ENCODE data around the gene CD4.

The CD4 gene

DNA sequence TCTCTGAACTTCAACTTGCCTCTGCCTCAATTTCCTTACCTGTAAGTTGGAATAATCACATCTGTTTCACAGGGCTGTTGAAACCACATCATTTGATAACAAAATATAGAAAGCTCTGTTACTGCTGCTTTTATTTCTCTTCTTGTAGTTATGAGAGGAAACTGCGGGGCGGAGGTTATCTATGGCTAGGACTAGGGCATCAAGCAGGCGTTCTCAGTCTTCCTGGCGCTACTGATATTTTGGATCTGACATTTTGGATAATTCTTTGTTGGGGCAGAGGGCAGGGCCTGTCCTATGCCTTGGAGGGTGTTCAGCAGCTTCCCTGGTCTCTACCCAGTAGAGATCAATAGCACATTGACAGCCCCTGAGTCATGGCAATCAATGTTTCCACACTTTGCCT, 42.8 kb downstream of the CD4 start:
- Mint-ChIP-seq H3K36me3 (no peaks in the 10 kb centered on the region), H3K27ac (no peak overlapping the region), H3K9me3 (ENCODE audit: low read depth) (no peaks in the 10 kb centered on the region), H3K27me3 (peaks cover 2% of the 10 kb centered on the region), H3K4me3 (no peak overlapping the region), H3K4me1 (ENCODE audit: low read depth) (peaks cover 21% of the 10 kb centered on the region)

DNA sequence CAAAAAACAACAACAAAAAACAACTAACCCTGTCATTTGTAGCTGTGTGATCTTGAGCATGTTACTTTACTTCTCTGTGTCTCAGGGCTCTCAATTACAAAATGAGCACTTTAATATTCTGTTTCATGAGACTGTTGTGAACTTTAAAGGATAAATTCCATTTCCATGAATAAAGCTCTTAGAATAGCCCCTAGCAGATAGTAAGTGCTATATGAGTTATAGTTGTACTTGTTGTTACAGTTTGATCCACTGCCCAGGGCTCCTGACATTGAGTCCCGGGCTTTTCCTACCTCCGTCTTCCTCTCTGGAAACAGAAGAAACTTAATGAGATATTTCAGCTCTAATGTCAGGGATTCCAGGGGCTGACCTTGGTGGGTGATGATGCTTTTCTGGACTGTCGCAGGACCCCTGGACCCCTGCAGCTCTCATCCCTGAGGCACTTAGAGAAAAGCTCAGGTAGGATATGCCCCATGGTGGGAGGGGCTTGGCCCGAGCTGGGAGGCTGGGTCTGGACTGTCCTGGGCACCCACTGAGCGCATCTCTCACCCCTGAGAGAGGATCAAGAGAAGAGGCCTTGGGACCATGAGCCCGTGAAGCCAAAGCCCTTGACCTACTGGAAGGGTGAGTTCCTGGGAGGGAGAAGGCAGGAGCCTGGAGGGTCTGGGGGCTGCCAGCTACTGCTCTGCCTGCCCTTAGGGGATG, 44.0 kb downstream of the CD4 start:
- no peaks in the 10 kb centered on the region for H3K9me3 Mint-ChIP-seq (ENCODE audit: low read depth)
- H3K27me3 Mint-ChIP-seq: no peaks in the 10 kb centered on the region
- H3K4me3 Mint-ChIP-seq: no peak overlapping the region
- peaks cover 14% of the 10 kb centered on the region for H3K4me1 Mint-ChIP-seq (ENCODE audit: low read depth)
- no peak overlapping the region for H3K27ac Mint-ChIP-seq
- no peaks in the 10 kb centered on the region for H3K36me3 Mint-ChIP-seq

- Mint-ChIP-seq H3K36me3 (no peaks in the 10 kb centered on the region), H3K9me3 (ENCODE audit: low read depth) (no peaks in the 10 kb centered on the region), H3K27ac (no peak overlapping the region), H3K27me3 (no peaks in the 10 kb centered on the region), H3K4me1 (ENCODE audit: low read depth) (peaks cover 9% of the 10 kb centered on the region), H3K4me3 (no peak overlapping the region)
Measured at GRCh38 chr12:6834254-6834653, 44.9 kb downstream of the CD4 start.

- Mint-ChIP-seq H3K27me3 (no peaks in the 10 kb centered on the region), H3K4me3 (no peak overlapping the region), H3K4me1 (ENCODE audit: low read depth) (peaks cover 6% of the 10 kb centered on the region), H3K36me3 (no peaks in the 10 kb centered on the region), H3K9me3 (ENCODE audit: low read depth) (no peaks in the 10 kb centered on the region), H3K27ac (no peak overlapping the region)
Measured at GRCh38 chr12:6834873-6835272, 45.5 kb downstream of the CD4 start.

DNA sequence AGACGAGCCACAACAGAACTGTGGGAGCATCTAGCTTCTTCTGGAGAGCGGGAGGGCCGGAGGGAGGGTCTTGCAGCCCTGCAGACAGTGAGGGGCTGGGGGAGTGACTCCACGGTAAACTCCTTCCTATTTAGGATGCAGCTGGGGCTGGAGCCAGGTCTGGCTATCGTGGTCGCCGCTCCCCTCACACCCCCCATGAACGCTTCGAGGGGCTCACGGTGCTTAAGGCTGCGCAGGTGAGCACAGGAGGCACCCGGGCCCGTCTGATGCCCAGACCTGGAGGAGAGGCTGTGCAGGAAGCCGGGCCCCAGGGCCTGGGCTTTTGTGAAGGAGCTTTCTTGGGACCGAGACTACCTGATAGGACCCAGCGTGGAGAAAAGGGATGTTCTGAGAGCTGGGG, 47.5 kb downstream of the CD4 start:
- Mint-ChIP-seq H3K4me3 (no peak overlapping the region), H3K4me1 (ENCODE audit: low read depth) (peaks cover 6% of the 10 kb centered on the region), H3K27ac (no peak overlapping the region), H3K9me3 (ENCODE audit: low read depth) (no peaks in the 10 kb centered on the region), H3K27me3 (no peaks in the 10 kb centered on the region), H3K36me3 (no peaks in the 10 kb centered on the region)

DNA sequence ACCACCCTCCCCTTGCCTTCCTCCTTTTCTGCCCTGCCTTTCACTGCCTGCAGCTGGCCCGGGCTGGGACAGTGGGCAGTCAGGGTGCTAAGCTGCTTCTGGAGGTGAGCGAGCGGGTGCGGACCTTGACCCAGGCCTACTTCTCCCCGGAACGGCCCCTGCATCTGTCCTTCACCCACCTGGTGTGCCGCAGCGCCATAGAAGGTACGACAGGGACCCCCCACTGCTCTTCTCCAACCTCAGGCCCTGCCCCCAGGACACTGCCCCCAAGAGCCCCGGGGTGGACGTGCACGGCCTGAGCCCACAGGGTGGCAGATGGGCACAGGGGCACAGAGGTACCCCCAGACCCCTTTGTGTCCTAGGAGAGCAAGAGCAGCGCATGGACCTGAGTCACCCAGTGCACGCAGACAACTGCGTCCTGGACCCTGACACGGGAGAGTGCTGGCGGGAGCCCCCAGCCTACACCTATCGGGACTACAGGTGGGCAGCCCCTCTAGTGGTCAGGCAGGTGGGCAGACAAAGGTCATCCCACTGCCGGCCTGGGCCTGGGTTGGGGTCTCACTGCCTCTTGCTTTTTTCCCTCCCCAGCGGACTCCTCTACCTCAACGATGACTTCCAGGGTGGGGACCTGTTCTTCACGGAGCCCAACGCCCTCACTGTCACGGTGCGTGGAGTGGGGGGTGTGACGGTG, 48.2 kb downstream of the CD4 start:
- Mint-ChIP-seq H3K27me3 (no peaks in the 10 kb centered on the region), H3K27ac (no peak overlapping the region), H3K4me1 (ENCODE audit: low read depth) (peaks cover 6% of the 10 kb centered on the region), H3K4me3 (no peak overlapping the region), H3K9me3 (ENCODE audit: low read depth) (no peaks in the 10 kb centered on the region), H3K36me3 (no peaks in the 10 kb centered on the region)

- H3K9me3 Mint-ChIP-seq (ENCODE audit: low read depth): no peaks in the 10 kb centered on the region
- peaks cover 6% of the 10 kb centered on the region for H3K4me1 Mint-ChIP-seq (ENCODE audit: low read depth)
- no peak overlapping the region for H3K4me3 Mint-ChIP-seq
Measured at GRCh38 chr12:6838854-6839253, 49.5 kb downstream of the CD4 start.

GRCh38 chr12:6839482-6840201, 50.3 kb downstream of the CD4 start:
- H3K27me3 Mint-ChIP-seq: no peaks in the 10 kb centered on the region
- peaks cover 6% of the 10 kb centered on the region for H3K4me1 Mint-ChIP-seq (ENCODE audit: low read depth)
- H3K27ac Mint-ChIP-seq: no peak overlapping the region
- peaks cover under 1% of the 10 kb centered on the region for H3K36me3 Mint-ChIP-seq
- H3K9me3 Mint-ChIP-seq (ENCODE audit: low read depth): no peaks in the 10 kb centered on the region
- H3K4me3 Mint-ChIP-seq: no peak overlapping the region

More at GRCh38 chr12:6838854-6839253, 49.5 kb downstream of the CD4 start:
- no peaks in the 10 kb centered on the region for H3K27me3 Mint-ChIP-seq
- H3K36me3 Mint-ChIP-seq: no peaks in the 10 kb centered on the region
- no peak overlapping the region for H3K27ac Mint-ChIP-seq

GRCh38 chr12:6840330-6840729, 51.0 kb downstream of the CD4 start:
- Mint-ChIP-seq H3K9me3 (ENCODE audit: low read depth) (no peaks in the 10 kb centered on the region), H3K27ac (no peak overlapping the region), H3K27me3 (no peaks in the 10 kb centered on the region), H3K36me3 (peaks cover 4% of the 10 kb centered on the region), H3K4me3 (no peak overlapping the region), H3K4me1 (ENCODE audit: low read depth) (peaks cover 4% of the 10 kb centered on the region)

DNA sequence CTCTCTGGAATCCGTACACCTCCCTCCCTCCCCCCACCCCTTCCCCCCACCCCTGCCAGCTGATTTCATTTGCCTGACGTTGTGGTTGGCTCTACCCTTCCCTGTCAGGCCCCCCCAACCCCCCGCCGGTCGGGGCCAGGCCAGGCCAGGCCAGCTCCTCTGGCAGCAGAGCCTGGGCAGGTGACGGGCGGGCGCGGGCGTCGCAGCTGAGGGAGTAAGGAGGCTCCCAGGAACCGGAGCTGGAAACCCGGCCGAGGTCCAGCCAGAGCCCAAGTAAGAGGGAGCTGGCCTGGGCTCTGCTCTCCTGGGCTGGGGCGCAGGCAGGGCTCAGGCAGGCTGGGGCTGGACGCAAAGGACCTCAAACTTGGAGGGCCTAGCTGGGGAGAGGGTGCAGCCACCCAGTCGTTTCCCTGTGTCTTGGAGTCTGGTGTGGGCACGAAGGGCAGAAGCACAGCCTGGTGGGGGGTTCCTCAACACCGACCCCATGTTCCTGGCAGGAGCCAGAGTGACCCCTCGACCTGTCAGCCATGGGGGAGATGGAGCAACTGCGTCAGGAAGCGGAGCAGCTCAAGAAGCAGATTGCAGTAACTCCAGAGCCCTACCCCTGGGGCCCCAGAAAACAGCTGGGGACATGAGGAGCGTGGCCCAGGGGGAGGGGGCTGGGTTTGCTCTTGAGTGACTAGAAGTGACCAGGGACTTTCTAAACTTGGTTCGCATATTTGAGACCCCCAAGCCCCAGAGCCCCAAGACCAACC, 51.6 kb downstream of the CD4 start, which contains the start of gene GNB3:
Gene GNB3, plus strand, starts transcription at position 165 of the 755 bp plus-strand sequence. Its CDS starts 363 bp downstream, at position 528.
- Mint-ChIP-seq H3K4me1 (ENCODE audit: low read depth) (no peaks in the 10 kb centered on the region), H3K27ac (no peak within 1 kb of the TSS), H3K27me3 (no peaks in the 10 kb centered on the region), H3K9me3 (ENCODE audit: low read depth) (no peaks in the 10 kb centered on the region), H3K4me3 (no peak within 1 kb of the TSS), H3K36me3 (peaks cover 4% of the 10 kb centered on the region)

- Mint-ChIP-seq H3K4me1 (ENCODE audit: low read depth) (no peaks in the 10 kb centered on the region), H3K4me3 (no peak overlapping the region), H3K9me3 (ENCODE audit: low read depth) (no peaks in the 10 kb centered on the region), H3K36me3 (peaks cover 4% of the 10 kb centered on the region), H3K27me3 (no peaks in the 10 kb centered on the region), H3K27ac (no peak overlapping the region)
Measured at GRCh38 chr12:6842075-6842474, 52.7 kb downstream of the CD4 start.

DNA sequence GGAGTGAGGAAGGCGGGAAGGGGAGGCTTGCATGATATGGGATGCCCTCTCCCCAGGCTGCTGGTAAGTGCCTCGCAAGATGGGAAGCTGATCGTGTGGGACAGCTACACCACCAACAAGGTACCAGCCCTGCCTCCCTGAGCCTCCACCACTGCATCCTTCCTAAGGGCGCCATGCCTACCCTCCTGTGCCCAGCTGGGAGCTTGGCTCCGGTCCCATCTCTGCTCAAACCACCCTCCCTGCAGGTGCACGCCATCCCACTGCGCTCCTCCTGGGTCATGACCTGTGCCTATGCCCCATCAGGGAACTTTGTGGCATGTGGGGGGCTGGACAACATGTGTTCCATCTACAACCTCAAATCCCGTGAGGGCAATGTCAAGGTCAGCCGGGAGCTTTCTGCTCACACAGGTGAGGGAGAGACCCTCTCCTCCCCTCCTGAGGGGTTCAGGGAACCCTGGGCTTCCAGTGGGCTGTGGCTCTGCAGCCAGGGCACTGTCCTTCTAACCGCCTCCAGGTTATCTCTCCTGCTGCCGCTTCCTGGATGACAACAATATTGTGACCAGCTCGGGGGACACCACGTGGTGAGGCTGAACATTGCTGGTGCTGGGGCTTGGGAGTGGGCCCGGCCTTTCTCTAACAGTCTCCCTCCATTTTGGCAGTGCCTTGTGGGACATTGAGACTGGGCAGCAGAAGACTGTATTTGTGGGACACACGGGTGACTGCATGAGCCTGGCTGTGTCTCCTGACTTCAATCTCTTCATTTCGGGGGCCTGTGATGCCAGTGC, 54.0 kb downstream of the CD4 start:
- no peak overlapping the region for H3K4me3 Mint-ChIP-seq
- H3K36me3 Mint-ChIP-seq: peaks cover 4% of the 10 kb centered on the region
- no peaks in the 10 kb centered on the region for H3K4me1 Mint-ChIP-seq (ENCODE audit: low read depth)
- H3K27me3 Mint-ChIP-seq: no peaks in the 10 kb centered on the region
- no peak overlapping the region for H3K27ac Mint-ChIP-seq
- H3K9me3 Mint-ChIP-seq (ENCODE audit: low read depth): no peaks in the 10 kb centered on the region

DNA sequence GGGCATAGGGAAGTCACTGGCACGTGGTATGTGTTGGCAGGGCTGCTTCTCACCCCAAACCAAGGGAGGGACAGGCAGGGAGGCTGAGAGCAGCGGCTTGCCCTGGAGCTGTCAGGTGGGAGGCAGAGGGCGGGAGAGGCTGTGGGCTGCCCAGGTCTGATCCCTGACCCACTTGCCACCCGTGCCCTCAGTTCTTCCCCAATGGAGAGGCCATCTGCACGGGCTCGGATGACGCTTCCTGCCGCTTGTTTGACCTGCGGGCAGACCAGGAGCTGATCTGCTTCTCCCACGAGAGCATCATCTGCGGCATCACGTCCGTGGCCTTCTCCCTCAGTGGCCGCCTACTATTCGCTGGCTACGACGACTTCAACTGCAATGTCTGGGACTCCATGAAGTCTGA, 56.1 kb downstream of the CD4 start:
- H3K9me3 Mint-ChIP-seq (ENCODE audit: low read depth): no peaks in the 10 kb centered on the region
- H3K27ac Mint-ChIP-seq: no peak overlapping the region

DNA sequence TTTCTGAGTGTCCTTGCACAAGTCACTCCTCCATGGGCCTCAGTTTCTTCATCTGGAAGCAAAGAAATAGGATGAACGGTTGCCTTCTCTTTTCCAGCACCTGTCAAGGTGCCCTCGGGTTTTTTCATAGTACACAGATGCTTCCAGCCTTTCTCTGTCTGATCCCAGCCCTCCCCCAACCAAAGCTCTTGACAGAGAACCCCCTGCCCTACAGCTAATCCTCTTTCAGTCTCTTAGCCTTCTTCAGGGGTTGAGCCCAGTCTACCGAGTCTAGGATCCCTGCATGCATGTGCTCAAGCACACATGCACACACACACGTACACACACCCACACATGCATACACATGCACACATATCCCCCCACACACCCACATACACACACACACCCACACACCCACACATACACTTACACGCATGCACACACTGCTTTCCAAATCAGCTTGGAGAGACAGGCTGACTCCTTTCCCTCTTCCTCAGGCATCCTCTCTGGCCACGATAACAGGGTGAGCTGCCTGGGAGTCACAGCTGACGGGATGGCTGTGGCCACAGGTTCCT, 57.1 kb downstream of the CD4 start:
- H3K4me3 Mint-ChIP-seq: no peak overlapping the region

More for the DNA sequence above, 56.1 kb downstream of the CD4 start:
- Mint-ChIP-seq H3K36me3 (peaks cover 4% of the 10 kb centered on the region), H3K4me1 (ENCODE audit: low read depth) (no peaks in the 10 kb centered on the region), H3K27me3 (no peaks in the 10 kb centered on the region), H3K4me3 (no peak overlapping the region)

More for the DNA sequence above, 57.1 kb downstream of the CD4 start:
- H3K9me3 Mint-ChIP-seq (ENCODE audit: low read depth): no peaks in the 10 kb centered on the region
- H3K27me3 Mint-ChIP-seq: no peaks in the 10 kb centered on the region
- H3K36me3 Mint-ChIP-seq: peaks cover 4% of the 10 kb centered on the region
- peaks cover 1% of the 10 kb centered on the region for H3K4me1 Mint-ChIP-seq (ENCODE audit: low read depth)
- H3K27ac Mint-ChIP-seq: no peak overlapping the region
